ENCODE measurements around the gene MDK.

DNA sequence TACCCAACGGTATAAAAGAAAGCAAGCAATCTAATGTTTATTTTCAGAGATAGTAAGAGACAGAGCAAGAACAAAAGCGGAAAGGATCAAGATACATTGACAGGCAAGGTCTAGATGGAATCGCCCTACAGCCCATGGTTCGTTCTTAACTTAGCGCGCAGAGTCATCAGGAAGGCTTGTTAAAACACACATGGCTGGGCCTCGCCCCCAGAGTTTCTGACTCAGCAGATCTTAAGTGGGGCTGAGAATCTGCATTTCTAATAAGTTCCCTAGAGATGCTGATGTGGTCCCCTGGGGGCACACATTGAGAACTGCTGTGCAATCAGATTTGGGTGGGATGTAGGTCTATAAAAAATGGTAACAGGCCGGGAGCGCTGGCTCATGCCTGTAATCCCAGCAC lies 45.9 kb downstream of the MDK start:
- TF ChIP-seq CTCF (IDR thresholded peaks at IDR 0.05) = no peak
- no peak for TF ChIP-seq POLR2A (IDR thresholded peaks at IDR 0.05)
- TF ChIP-seq POLR2AphosphoS5 (IDR thresholded peaks at IDR 0.05) = no peak
- TF ChIP-seq EP300 (IDR thresholded peaks at IDR 0.05; ENCODE audit: low read depth) = no peak

Data from transverse colon (tissue), 4 donors.